Loucy (cell line): ENCODE measurements around the gene PVALB.

ENCODE experiments used
- EZH2phosphoT487 ChIP-seq: fragments of 200-600 bp; IDR thresholded peaks from 2 replicates; pipeline ENCODE4 v1.6.1; 2018; ENCODE audit warnings: antibody characterized with exemption, mild to moderate bottlenecking, moderate library complexity, borderline replicate concordance
- TF ChIP-seq, protein P1 (sequence below): fragments of 200-600 bp; sonication (generic); conservative IDR thresholded peaks from 2 replicates; pipeline ENCODE4 v1.5.1; 2014; ENCODE audit warnings: mild to moderate bottlenecking, antibody characterized with exemption, low read length

DNA sequence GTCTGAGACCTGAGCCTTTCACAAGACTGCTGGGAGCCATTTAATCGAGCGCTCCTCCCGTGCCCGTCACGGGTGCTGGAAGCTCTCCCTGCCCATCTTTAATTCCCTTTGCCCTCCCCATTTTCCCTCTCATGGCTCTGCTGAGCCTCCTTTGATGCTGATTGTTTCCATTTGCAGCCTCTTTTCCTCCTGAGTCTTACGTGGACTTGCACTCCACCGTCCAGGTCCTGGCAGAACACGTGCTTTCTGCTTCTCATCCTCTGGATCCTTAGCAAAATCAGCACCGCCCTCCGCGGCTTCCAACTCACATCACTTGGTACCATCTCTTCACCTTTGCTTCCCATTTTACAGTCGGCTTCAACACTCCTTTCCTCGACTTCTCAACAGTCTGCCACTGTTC lies 48.2 kb downstream of the PVALB start:
- TF ChIP-seq, protein P1, sequence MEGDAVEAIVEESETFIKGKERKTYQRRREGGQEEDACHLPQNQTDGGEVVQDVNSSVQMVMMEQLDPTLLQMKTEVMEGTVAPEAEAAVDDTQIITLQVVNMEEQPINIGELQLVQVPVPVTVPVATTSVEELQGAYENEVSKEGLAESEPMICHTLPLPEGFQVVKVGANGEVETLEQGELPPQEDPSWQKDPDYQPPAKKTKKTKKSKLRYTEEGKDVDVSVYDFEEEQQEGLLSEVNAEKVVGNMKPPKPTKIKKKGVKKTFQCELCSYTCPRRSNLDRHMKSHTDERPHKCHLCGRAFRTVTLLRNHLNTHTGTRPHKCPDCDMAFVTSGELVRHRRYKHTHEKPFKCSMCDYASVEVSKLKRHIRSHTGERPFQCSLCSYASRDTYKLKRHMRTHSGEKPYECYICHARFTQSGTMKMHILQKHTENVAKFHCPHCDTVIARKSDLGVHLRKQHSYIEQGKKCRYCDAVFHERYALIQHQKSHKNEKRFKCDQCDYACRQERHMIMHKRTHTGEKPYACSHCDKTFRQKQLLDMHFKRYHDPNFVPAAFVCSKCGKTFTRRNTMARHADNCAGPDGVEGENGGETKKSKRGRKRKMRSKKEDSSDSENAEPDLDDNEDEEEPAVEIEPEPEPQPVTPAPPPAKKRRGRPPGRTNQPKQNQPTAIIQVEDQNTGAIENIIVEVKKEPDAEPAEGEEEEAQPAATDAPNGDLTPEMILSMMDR = no peak
- no peak for TF ChIP-seq EZH2phosphoT487
